Measurements from ENCODE around the gene UBA6.

UBA6 gene

DNA sequence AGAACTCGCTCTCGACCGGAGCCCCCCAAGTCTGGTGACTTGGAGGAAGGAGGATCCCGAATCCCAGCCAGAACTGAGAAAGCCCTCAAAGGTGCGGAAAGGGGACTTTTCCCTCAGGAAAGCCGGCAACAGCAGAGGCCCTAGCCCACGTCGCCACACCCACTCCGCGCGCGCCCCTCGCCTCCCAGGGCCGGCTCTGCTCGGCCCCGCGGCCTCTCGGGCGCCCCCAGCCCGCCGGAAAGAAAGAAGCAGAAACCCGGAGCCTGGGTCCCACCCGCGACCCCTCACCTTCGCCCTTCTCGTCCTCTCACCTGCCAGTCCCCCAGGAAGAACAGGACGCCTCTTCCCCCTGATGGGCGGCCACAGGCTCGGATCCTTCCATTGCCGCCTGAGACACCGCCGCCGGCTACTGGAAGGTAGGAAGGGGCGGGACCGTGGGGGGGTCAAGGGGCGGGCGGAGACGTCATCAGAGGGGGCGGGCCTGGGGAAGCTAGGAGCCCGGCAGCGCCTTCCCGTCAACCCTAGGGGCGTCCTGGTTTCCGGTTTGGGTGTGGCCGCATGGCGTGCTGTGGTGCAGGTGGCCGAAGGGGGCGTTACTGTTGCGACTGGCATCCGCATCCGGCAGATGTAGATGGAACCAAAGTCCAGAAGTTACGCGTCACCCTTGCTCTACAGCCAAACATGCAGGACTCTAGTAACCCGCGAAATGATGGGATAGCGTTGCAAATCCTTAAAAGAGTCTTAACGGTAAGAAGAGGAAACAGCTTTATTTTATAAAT lies at the start of gene UBA6:
UBA6 (minus strand) TSS at position 418 of the 779 bp plus-strand sequence; CDS start at position 382, 36 bp downstream.
- peak; percentile 96 for DNase-seq (ENCODE audit: extremely low read depth, low read depth)
- peak within 1 kb of the TSS; percentile 75 for H3K4me3 ChIP-seq (replicated peaks; ENCODE audit: low read depth, low read length)
- peak; percentile 20 for TF ChIP-seq CTCF (IDR thresholded peaks at IDR 0.05; ENCODE audit: low read depth, low read length, missing control alignments)

DNA sequence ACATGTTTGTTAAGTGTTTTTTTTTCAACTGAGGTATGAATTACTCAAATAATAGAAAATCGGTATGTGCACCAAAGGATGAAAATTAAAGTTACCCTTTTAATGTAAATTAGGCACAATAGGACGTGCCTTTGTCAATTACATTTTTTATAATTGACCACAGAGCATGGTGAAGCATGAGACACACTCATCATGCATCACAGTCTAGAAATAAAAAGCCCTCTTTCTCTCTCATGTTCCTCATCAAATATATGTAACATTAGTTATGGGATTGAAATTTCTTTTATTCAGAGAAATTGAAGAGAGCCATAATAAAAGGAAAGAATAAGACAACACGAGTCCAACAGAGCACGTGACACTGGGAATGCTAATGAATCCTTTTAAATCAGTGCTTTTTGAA lies 49.7 kb upstream of the UBA6 start:
- no peak for TF ChIP-seq CTCF (IDR thresholded peaks at IDR 0.05; ENCODE audit: low read depth, low read length, missing control alignments)
- DNase-seq (ENCODE audit: extremely low read depth, low read depth): no peak
- no peak overlapping the region for H3K4me3 ChIP-seq (replicated peaks; ENCODE audit: low read depth, low read length)

DNA sequence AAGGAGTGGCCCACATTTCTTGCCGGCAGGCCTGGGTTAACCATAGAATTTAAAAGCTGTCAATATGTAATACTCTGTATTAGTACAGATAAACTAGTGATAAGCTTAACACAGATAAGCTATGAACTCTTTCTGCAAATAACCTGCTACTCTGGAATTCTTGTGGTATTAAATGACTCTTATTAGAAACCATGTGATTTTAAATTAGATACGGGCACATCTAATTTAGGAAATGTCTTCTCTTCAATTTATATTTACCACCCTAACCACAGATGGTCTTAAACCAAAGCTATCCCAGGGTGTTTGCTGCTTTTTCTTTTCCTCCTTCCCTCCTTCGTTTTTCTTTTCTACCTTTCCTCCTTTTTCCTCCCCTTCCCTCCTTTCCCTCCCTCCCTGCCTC lies 48.3 kb upstream of the UBA6 start:
- TF ChIP-seq CTCF (IDR thresholded peaks at IDR 0.05; ENCODE audit: low read depth, low read length, missing control alignments): no peak

DNA sequence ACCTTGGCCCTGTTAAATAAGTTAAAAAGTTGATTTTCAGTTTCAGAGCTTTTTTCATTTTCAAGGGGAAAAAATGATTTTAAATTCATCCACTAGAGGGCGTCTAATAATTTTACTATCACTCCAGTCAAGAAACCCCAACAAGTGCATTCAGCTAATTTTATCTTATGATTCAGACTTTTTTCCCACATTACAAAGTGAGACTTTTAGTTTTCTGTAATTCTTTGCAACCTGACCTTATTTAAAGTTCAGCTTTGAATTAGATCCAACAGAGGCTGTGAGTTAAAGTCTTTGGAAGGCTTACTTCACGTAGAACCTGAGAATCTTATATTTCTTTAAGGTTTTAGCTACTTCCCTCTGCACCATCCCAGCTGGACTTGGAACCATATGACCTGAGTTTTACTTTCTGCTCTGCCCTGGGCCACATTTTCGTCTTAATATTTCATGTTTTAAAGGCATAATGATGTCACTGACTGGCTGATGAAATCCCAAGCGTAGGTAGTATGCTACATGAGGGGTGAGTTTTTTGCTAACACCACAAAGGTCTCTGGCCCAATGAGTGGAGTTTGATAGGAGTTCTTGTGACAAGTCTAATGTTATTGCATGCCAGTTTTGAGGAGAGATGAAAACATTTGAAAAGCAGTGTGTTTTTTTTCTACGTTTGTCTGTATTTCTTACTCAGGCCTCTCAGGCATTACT lies 46.0 kb upstream of the UBA6 start:
- TF ChIP-seq CTCF (IDR thresholded peaks at IDR 0.05; ENCODE audit: low read depth, low read length, missing control alignments): peak; percentile 32
- DNase-seq (ENCODE audit: extremely low read depth, low read depth): no peak

More for the DNA sequence above, 48.3 kb upstream of the UBA6 start:
- no peak overlapping the region for H3K4me3 ChIP-seq (replicated peaks; ENCODE audit: low read depth, low read length)
- DNase-seq (ENCODE audit: extremely low read depth, low read depth): no peak

GRCh38 chr4:67744561-67745283 lies 43.8 kb upstream of the UBA6 start:
- no peak for DNase-seq (ENCODE audit: extremely low read depth, low read depth)
- no peak for TF ChIP-seq CTCF (IDR thresholded peaks at IDR 0.05; ENCODE audit: low read depth, low read length, missing control alignments)
- H3K4me3 ChIP-seq (replicated peaks; ENCODE audit: low read depth, low read length): no peak overlapping the region

More for the DNA sequence above, 46.0 kb upstream of the UBA6 start:
- H3K4me3 ChIP-seq (replicated peaks; ENCODE audit: low read depth, low read length): no peak overlapping the region

- no peak for TF ChIP-seq CTCF (IDR thresholded peaks at IDR 0.05; ENCODE audit: low read depth, low read length, missing control alignments)
- DNase-seq (ENCODE audit: extremely low read depth, low read depth): no peak
- H3K4me3 ChIP-seq (replicated peaks; ENCODE audit: low read depth, low read length): no peak overlapping the region
These were observed 42.2 kb upstream of the UBA6 start for GRCh38 chr4:67743194-67743593.
